ENCODE data around the gene ASZ1. TPM values are rescaled to one million over a fixed set of nuclear protein-coding genes. Genes with fewer than 3 reads are reported as not detected.

Gene ASZ1
- total and polyA plus RNA-seq, 7 donors, result not detected

DNA sequence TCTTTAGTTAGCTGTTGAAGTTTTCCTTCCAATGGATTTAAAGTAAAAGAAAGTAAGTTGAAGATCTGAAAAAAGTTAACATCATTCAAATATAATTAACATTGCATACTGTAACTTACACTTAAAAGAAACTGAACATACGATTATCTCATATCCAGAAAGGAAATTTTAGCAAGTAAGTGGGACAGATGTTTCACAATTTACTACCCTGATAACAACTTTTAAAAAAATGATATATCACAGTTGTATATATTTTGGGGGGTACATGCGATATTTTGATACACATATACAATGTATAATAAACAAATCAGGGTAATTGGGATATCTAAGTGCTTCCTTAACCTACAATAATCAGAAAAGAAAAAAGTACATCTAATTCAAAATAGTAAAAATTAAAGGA lies 44.2 kb downstream of the ASZ1 start:
- H3K27ac ChIP-seq, result no peak overlapping the region
- no peak overlapping the region for H3K4me3 ChIP-seq
- TF ChIP-seq POLR2A (IDR thresholded peaks at IDR 0.05) (no peak), EP300 (IDR thresholded peaks at IDR 0.05) (no peak), POLR2AphosphoS5 (IDR thresholded peaks at IDR 0.05) (no peak)
- TF ChIP-seq, protein P1, sequence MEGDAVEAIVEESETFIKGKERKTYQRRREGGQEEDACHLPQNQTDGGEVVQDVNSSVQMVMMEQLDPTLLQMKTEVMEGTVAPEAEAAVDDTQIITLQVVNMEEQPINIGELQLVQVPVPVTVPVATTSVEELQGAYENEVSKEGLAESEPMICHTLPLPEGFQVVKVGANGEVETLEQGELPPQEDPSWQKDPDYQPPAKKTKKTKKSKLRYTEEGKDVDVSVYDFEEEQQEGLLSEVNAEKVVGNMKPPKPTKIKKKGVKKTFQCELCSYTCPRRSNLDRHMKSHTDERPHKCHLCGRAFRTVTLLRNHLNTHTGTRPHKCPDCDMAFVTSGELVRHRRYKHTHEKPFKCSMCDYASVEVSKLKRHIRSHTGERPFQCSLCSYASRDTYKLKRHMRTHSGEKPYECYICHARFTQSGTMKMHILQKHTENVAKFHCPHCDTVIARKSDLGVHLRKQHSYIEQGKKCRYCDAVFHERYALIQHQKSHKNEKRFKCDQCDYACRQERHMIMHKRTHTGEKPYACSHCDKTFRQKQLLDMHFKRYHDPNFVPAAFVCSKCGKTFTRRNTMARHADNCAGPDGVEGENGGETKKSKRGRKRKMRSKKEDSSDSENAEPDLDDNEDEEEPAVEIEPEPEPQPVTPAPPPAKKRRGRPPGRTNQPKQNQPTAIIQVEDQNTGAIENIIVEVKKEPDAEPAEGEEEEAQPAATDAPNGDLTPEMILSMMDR (IDR thresholded peaks at IDR 0.05), result no peak
- no peaks in the 10 kb centered on the region for H3K27me3 ChIP-seq
- DNase-seq, result no peak
- H3K4me1 ChIP-seq, result no peaks in the 10 kb centered on the region
- no peaks in the 10 kb centered on the region for H3K9me3 ChIP-seq
- intact Hi-C loops (cut with DNase I), result no loop called here
- 77% methylated on average over 2 of the region's 2 CpGs for WGBS, 2 donors
- H3K36me3 ChIP-seq, result no peaks in the 10 kb centered on the region

DNA sequence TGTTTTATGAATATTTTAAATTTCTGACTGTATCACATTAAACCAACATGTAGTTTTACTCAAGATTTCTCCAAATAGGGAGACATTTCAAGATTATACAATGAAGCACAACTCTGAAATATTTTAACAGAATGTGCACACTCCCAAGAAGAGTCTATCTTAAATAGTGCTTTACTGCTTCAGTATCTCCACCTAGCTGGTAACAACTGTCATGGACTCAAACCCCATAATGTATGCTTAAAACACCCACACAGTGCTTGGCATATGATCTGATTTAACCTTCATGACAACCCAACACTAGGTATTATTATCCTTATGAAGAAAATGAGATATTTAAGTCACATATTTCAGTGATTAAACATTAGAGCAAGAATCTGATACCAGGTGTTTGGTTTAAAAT lies 45.9 kb downstream of the ASZ1 start:
- Histone ChIP-seq H3K27me3 (no peaks in the 10 kb centered on the region), H3K36me3 (no peaks in the 10 kb centered on the region), H3K9me3 (no peaks in the 10 kb centered on the region), H3K4me3 (no peak overlapping the region), H3K27ac (no peak overlapping the region), H3K4me1 (no peaks in the 10 kb centered on the region)
- DNase-seq, result no peak
- intact Hi-C loops (cut with DNase I), result no loop called here
- TF ChIP-seq, protein P1 (IDR thresholded peaks at IDR 0.05), result no peak
- no peak for TF ChIP-seq EP300 (IDR thresholded peaks at IDR 0.05)
- no peak for TF ChIP-seq POLR2A (IDR thresholded peaks at IDR 0.05)
- TF ChIP-seq POLR2AphosphoS5 (IDR thresholded peaks at IDR 0.05), result no peak

DNA sequence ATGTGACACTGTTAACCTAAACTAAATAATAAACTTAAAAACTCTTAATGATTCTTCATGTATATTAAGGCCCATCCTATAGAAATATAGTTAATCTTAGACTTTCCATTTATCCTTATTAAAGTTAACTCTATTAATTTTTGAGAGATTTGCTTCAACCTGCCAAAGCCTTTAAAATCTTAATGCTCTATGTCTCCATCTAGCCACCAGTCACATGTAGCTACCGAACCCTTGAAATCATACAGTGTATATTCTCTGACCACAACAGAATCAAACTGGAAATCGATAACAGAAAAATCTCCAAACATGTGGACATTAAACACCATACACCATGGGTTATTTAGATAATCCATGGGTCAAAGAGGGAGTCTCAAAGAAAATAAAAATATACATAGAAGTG lies 51.9 kb downstream of the ASZ1 start:
- WGBS, 2 donors, result 71 to 80% methylated on average over 2 of the region's 2 CpGs
- no peak overlapping the region for H3K27ac ChIP-seq
- intact Hi-C loops (cut with DNase I), result no loop called here
- no peaks in the 10 kb centered on the region for H3K36me3 ChIP-seq
- H3K4me3 ChIP-seq, result no peak overlapping the region
- H3K27me3 ChIP-seq, result no peaks in the 10 kb centered on the region
- H3K9me3 ChIP-seq, result no peaks in the 10 kb centered on the region
- no peak for DNase-seq
- H3K4me1 ChIP-seq, result no peaks in the 10 kb centered on the region
- TF ChIP-seq, protein P1 (IDR thresholded peaks at IDR 0.05), result no peak
- TF ChIP-seq POLR2A (IDR thresholded peaks at IDR 0.05), result no peak
- TF ChIP-seq POLR2AphosphoS5 (IDR thresholded peaks at IDR 0.05), result no peak
- no peak for TF ChIP-seq EP300 (IDR thresholded peaks at IDR 0.05)

DNA sequence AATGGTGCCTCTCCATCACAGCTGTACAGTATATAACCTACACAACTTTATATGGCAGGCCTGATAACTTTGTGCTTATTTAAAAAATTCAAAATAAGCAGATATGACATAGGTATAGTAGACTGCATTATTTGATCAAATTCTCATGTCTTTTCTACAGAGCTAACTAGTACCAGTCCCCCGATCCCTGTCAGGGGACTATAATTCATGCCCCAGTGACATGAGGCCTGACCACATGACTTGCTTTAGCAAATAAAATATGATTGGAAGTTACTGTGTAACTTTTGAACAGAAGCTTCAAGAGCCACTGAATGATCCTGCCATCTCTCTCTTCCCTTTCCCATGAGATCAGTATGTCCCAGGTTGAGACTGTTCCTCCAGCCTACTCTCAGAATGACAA lies 55.2 kb downstream of the ASZ1 start:
- Histone ChIP-seq H3K27ac (no peak overlapping the region), H3K4me3 (no peak overlapping the region), H3K4me1 (no peaks in the 10 kb centered on the region), H3K9me3 (no peaks in the 10 kb centered on the region), H3K27me3 (no peaks in the 10 kb centered on the region), H3K36me3 (no peaks in the 10 kb centered on the region)
- TF ChIP-seq POLR2A (IDR thresholded peaks at IDR 0.05) (no peak), POLR2AphosphoS5 (IDR thresholded peaks at IDR 0.05) (no peak), EP300 (IDR thresholded peaks at IDR 0.05) (no peak)
- TF ChIP-seq, protein P1 (IDR thresholded peaks at IDR 0.05), result no peak
- 90 to 92% methylated on average over 1 of the region's 1 CpG for WGBS, 2 donors
- DNase-seq, result no peak
- intact Hi-C loops (cut with DNase I), result no loop called here

DNA sequence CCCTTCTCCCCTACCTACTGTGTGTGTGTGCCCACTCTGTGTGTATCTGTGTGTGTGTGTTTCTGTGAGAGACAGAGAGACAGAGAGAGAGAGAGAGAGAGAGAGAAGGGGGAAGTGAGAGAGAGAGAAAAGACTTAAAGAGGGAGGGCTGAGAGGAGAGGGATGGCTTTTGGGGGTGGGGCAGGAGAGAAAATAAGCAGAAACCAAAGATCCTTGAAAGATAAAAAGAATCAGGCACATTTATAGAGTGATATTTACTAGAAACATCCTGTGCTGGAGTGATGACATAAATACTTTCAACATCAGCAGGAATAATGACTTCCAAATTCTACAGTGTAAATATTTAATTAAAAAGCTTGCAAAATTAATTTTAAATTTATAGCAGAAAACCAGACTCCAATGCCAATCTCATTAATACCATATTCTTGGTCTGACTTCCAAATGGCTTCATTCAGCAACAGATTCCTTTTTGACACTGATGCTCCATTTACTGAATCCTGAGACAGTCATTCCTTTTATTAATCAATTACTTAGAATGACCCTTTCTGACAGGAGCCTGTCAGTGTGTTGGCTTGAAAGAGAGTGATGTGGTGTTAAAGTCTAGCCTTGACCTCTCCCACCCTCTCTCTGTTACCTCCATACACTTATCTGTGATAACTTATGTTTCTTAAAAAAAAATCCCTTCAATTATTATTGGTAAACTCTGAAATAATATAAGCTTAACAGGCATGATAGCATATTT lies 62.8 kb downstream of the ASZ1 start:
- no peaks in the 10 kb centered on the region for H3K9me3 ChIP-seq
- H3K4me1 ChIP-seq, result no peaks in the 10 kb centered on the region
- no peaks in the 10 kb centered on the region for H3K36me3 ChIP-seq
- H3K4me3 ChIP-seq, result no peak overlapping the region
- intact Hi-C loops (cut with DNase I), result no loop called here
- no peaks in the 10 kb centered on the region for H3K27me3 ChIP-seq
- TF ChIP-seq POLR2A (IDR thresholded peaks at IDR 0.05), result no peak
- TF ChIP-seq POLR2AphosphoS5 (IDR thresholded peaks at IDR 0.05), result no peak
- TF ChIP-seq, protein P1 (IDR thresholded peaks at IDR 0.05), result no peak
- TF ChIP-seq EP300 (IDR thresholded peaks at IDR 0.05), result no peak
- H3K27ac ChIP-seq, result no peak overlapping the region
- DNase-seq, result no peak

Measured in sigmoid colon (tissue), 7 donors.